ENCODE data around the gene RALGAPA2. TPM values are rescaled to one million over a fixed set of nuclear protein-coding genes. Genes with fewer than 3 reads are reported as not detected.

Gene RALGAPA2
- total RNA-seq, 1 donor from 2014 or later: 18.0 TPM

DNA sequence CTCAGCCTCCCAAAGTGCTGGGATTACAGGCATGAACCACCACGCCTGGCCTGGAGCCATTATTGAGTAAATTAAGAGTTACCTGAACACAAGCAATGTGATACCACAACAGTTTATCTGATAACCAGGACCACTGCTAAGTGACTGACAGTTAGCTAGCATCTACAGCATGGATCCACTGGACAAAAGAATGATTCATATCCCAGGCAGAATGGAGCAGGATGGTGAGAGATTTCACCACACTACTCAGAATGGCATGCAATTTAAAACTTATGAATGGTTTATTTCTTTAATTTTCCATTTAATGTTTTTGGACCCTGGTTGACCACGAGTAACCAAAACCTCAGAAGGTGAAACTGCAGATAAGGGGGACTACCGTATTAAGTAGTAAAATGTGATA is 48.6 kb downstream of the RALGAPA2 start:
- no peak overlapping the region for H3K27ac Mint-ChIP-seq
- peaks cover 4% of the 10 kb centered on the region for H3K36me3 Mint-ChIP-seq (ENCODE audit: low read depth)
- intact Hi-C loops (cut with micrococcal nuclease): no loop called here
- H3K4me3 Mint-ChIP-seq: no peak overlapping the region
- no peaks in the 10 kb centered on the region for H3K9me3 Mint-ChIP-seq
- H3K27me3 Mint-ChIP-seq (ENCODE audit: insufficient read depth): no peaks in the 10 kb centered on the region
- H3K4me1 Mint-ChIP-seq (ENCODE audit: low read depth): peaks cover 14% of the 10 kb centered on the region
- DNase-seq (ENCODE audit: low spot score): no peak

DNA sequence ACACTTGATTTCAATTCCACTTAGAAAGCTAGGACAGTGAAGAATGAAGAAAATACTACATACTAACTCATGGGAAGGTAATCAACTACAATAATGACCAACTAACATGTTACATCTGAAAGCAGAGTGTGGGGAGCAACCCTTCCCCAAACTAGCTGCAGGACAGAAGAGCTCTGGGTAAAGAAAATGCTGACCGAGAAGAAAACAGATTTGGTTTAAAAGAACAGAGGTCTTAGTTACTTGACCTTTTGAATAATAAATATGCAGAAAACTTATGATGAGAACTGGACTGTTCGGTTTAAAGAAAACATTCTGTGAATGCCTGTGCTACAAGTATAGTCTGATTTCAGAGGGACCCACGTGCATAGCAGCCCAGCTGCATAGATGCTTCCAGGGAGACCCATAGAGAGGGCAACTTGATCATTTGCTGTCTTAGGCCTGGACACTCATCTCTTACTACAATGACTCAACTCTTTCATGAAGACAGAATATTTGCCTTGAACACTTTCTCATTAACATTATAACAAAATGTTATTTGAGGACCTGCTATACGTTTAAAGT is 53.5 kb downstream of the RALGAPA2 start:
- intact Hi-C loops (cut with micrococcal nuclease): no loop called here
- Mint-ChIP-seq H3K36me3 (ENCODE audit: low read depth) (no peaks in the 10 kb centered on the region), H3K4me1 (ENCODE audit: low read depth) (no peaks in the 10 kb centered on the region), H3K4me3 (no peak overlapping the region), H3K27ac (no peak overlapping the region), H3K9me3 (no peaks in the 10 kb centered on the region), H3K27me3 (ENCODE audit: insufficient read depth) (no peaks in the 10 kb centered on the region)
- no peak for DNase-seq (ENCODE audit: low spot score)

- no peaks in the 10 kb centered on the region for H3K27me3 Mint-ChIP-seq (ENCODE audit: insufficient read depth)
- H3K27ac Mint-ChIP-seq: no peak overlapping the region
- no peaks in the 10 kb centered on the region for H3K36me3 Mint-ChIP-seq (ENCODE audit: low read depth)
- no peaks in the 10 kb centered on the region for H3K9me3 Mint-ChIP-seq
- no peak for DNase-seq (ENCODE audit: low spot score)
- H3K4me1 Mint-ChIP-seq (ENCODE audit: low read depth): no peaks in the 10 kb centered on the region
- intact Hi-C loops (cut with micrococcal nuclease): no loop called here
- no peak overlapping the region for H3K4me3 Mint-ChIP-seq
Observed at GRCh38 chr20:20658123-20658522, 54.3 kb downstream of the RALGAPA2 start.

DNA sequence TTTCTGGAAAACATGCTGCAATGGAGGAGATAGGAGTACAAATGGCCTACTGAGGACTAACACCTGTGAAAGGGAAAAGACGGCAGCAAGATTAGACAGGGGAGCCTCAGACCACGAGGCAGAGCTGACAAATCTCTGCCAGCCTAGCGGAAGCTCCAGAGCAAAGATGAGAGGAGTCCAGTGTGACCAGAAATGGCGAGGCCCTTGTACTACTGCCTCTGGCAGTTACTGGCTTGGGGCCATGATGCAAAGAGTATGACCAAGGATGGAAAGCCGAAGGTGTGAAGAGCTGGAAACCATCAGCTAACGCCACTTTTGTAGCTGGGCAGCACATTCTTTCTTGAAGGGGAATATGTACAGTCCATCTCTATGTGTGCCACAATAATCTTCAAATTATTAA is 55.4 kb downstream of the RALGAPA2 start:
- Mint-ChIP-seq H3K4me3 (no peak overlapping the region), H3K9me3 (no peaks in the 10 kb centered on the region), H3K27me3 (ENCODE audit: insufficient read depth) (no peaks in the 10 kb centered on the region), H3K27ac (no peak overlapping the region), H3K4me1 (ENCODE audit: low read depth) (no peaks in the 10 kb centered on the region), H3K36me3 (ENCODE audit: low read depth) (peaks cover 3% of the 10 kb centered on the region)
- DNase-seq (ENCODE audit: low spot score): no peak
- intact Hi-C loops (cut with micrococcal nuclease): no loop called here

DNA sequence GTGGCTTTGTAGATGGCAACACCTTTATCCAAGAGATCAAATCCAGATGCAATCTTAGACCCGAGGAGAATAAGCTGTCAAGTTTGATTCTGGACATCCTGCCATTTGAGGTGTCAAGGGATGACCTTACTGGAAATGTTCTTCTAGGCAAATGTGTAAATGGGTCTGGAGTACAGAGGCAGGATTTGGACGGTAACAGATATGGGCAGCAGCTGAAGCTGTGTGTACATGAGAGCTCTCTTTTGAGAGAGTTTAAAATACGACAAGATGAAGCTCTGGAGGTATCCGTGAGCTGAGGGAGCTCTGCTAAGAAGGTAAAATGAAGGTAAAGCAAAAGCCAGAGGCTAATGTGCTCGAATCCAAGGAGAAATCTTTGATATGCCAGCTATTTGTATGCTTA is 56.6 kb downstream of the RALGAPA2 start:
- intact Hi-C loops (cut with micrococcal nuclease): no loop called here
- Mint-ChIP-seq H3K4me3 (no peak overlapping the region), H3K36me3 (ENCODE audit: low read depth) (peaks cover 3% of the 10 kb centered on the region), H3K9me3 (no peaks in the 10 kb centered on the region), H3K27ac (no peak overlapping the region), H3K27me3 (ENCODE audit: insufficient read depth) (no peaks in the 10 kb centered on the region), H3K4me1 (ENCODE audit: low read depth) (no peaks in the 10 kb centered on the region)
- no peak for DNase-seq (ENCODE audit: low spot score)

DNA sequence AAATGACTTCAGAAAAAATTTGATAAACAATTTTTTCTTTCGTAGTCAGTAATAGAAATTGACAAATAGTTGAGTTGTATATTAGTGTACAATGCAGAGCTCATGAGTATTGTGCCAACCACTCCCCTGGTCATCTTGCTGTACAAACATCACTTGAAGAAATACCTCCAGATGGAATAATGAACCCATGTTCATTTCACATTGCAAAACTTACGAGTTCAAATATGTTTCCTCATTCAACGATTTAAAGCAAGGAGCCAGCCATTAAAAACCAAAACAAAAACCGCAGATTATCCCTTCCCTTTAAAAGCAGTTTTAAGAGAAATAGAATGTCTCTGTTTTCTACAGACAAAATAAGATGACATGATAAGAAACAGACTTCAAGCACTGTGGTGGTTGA is 62.5 kb downstream of the RALGAPA2 start:
- intact Hi-C loops (cut with micrococcal nuclease): no loop called here
- H3K27ac Mint-ChIP-seq: no peak overlapping the region
- H3K9me3 Mint-ChIP-seq: no peaks in the 10 kb centered on the region
- H3K27me3 Mint-ChIP-seq (ENCODE audit: insufficient read depth): no peaks in the 10 kb centered on the region
- peaks cover 3% of the 10 kb centered on the region for H3K36me3 Mint-ChIP-seq (ENCODE audit: low read depth)
- no peak overlapping the region for H3K4me3 Mint-ChIP-seq
- no peak for DNase-seq (ENCODE audit: low spot score)
- H3K4me1 Mint-ChIP-seq (ENCODE audit: low read depth): no peaks in the 10 kb centered on the region

- Mint-ChIP-seq H3K9me3 (no peaks in the 10 kb centered on the region), H3K4me3 (no peak overlapping the region), H3K27ac (no peak overlapping the region), H3K4me1 (ENCODE audit: low read depth) (no peaks in the 10 kb centered on the region), H3K27me3 (ENCODE audit: insufficient read depth) (no peaks in the 10 kb centered on the region), H3K36me3 (ENCODE audit: low read depth) (peaks cover 7% of the 10 kb centered on the region)
- intact Hi-C loops (cut with micrococcal nuclease): no loop called here
- no peak for DNase-seq (ENCODE audit: low spot score)
Observed at GRCh38 chr20:20643927-20644326, 68.5 kb downstream of the RALGAPA2 start.

DNA sequence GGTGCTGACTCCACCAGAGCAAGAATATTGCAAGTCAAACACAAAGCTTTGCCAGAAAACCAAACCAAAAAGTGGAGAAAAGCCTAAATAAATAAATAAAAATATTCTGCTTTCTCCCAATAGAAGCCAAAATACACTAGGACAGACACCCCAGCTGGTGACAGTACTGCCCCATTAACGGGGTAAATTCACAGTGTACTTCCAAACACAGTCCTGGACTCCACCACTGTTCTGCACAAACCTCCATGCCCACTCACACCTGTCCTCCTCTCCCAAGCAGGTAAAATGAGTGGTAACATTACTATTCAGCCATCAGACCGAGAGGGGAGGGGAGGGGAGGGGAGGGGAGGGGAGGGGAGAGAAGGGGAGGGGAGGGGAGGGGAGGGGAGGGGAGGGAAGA is 70.7 kb downstream of the RALGAPA2 start:
- no peak overlapping the region for H3K27ac Mint-ChIP-seq
- peaks cover 9% of the 10 kb centered on the region for H3K36me3 Mint-ChIP-seq (ENCODE audit: low read depth)
- H3K9me3 Mint-ChIP-seq: no peaks in the 10 kb centered on the region
- intact Hi-C loops (cut with micrococcal nuclease): no loop called here
- no peaks in the 10 kb centered on the region for H3K27me3 Mint-ChIP-seq (ENCODE audit: insufficient read depth)
- H3K4me3 Mint-ChIP-seq: no peak overlapping the region
- H3K4me1 Mint-ChIP-seq (ENCODE audit: low read depth): no peaks in the 10 kb centered on the region
- DNase-seq (ENCODE audit: low spot score): no peak

DNA sequence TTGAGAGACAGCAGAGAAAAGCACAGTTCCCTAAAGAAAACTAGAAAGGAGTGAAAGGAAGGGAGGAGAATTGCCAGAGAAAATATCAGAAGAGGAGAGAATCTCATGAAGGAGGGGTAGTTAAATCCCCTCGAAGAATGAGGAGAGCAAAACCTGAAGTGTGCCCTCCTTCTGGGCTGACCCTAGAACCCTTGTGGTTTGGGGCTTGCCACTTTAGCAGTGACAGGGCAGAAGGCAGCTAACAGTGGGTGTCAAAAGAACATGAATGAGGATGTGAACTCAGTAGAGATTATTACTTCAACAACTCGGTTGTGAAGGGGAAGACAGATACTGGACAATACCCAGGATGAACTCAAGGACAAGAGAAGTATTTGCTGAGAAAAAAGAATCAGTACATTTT is 73.6 kb downstream of the RALGAPA2 start:
- H3K9me3 Mint-ChIP-seq: no peaks in the 10 kb centered on the region
- no peaks in the 10 kb centered on the region for H3K27me3 Mint-ChIP-seq (ENCODE audit: insufficient read depth)
- DNase-seq (ENCODE audit: low spot score): no peak
- no peaks in the 10 kb centered on the region for H3K4me1 Mint-ChIP-seq (ENCODE audit: low read depth)
- intact Hi-C loops (cut with micrococcal nuclease): no loop called here
- H3K36me3 Mint-ChIP-seq (ENCODE audit: low read depth): peaks cover 18% of the 10 kb centered on the region
- H3K27ac Mint-ChIP-seq: no peak overlapping the region
- H3K4me3 Mint-ChIP-seq: no peak overlapping the region

- Mint-ChIP-seq H3K4me3 (no peak overlapping the region), H3K27me3 (ENCODE audit: insufficient read depth) (no peaks in the 10 kb centered on the region), H3K4me1 (ENCODE audit: low read depth) (no peaks in the 10 kb centered on the region), H3K9me3 (no peaks in the 10 kb centered on the region), H3K27ac (no peak overlapping the region), H3K36me3 (ENCODE audit: low read depth) (peaks cover 18% of the 10 kb centered on the region)
- intact Hi-C loops (cut with micrococcal nuclease): no loop called here
- no peak for DNase-seq (ENCODE audit: low spot score)
Observed at GRCh38 chr20:20637998-20638725, 74.3 kb downstream of the RALGAPA2 start.

- no peaks in the 10 kb centered on the region for H3K9me3 Mint-ChIP-seq
- intact Hi-C loops (cut with micrococcal nuclease): no loop called here
Observed at GRCh38 chr20:20635006-20635405, 77.4 kb downstream of the RALGAPA2 start.

GRCh38 chr20:20632644-20633043 is 79.8 kb downstream of the RALGAPA2 start:
- Mint-ChIP-seq H3K4me3 (no peak overlapping the region), H3K27ac (no peak overlapping the region), H3K36me3 (ENCODE audit: low read depth) (peaks cover 12% of the 10 kb centered on the region), H3K27me3 (ENCODE audit: insufficient read depth) (no peaks in the 10 kb centered on the region), H3K9me3 (no peaks in the 10 kb centered on the region), H3K4me1 (ENCODE audit: low read depth) (no peaks in the 10 kb centered on the region)
- intact Hi-C loops (cut with micrococcal nuclease): no loop called here
- DNase-seq (ENCODE audit: low spot score): no peak

More at GRCh38 chr20:20635006-20635405, 77.4 kb downstream of the RALGAPA2 start:
- H3K4me3 Mint-ChIP-seq: no peak overlapping the region
- DNase-seq (ENCODE audit: low spot score): no peak
- no peaks in the 10 kb centered on the region for H3K4me1 Mint-ChIP-seq (ENCODE audit: low read depth)
- H3K27me3 Mint-ChIP-seq (ENCODE audit: insufficient read depth): no peaks in the 10 kb centered on the region
- no peak overlapping the region for H3K27ac Mint-ChIP-seq
- H3K36me3 Mint-ChIP-seq (ENCODE audit: low read depth): peaks cover 13% of the 10 kb centered on the region

- Mint-ChIP-seq H3K9me3 (no peaks in the 10 kb centered on the region), H3K27ac (no peak overlapping the region), H3K27me3 (ENCODE audit: insufficient read depth) (no peaks in the 10 kb centered on the region), H3K4me3 (no peak overlapping the region), H3K36me3 (ENCODE audit: low read depth) (peaks cover 15% of the 10 kb centered on the region), H3K4me1 (ENCODE audit: low read depth) (no peaks in the 10 kb centered on the region)
- no peak for DNase-seq (ENCODE audit: low spot score)
- intact Hi-C loops (cut with micrococcal nuclease): no loop called here
Observed at GRCh38 chr20:20630551-20630950, 81.9 kb downstream of the RALGAPA2 start.
